Pons (tissue), 1 donor: ENCODE data around the gene NTRK3.

Source experiments
- DNase-seq: peaks from one replicate; pipeline ENCODE4 v3.0.0-alpha.2; 2016; ENCODE audit warnings: low spot score

The NTRK3 gene

GRCh38 chr15:88230823-88231222, 25.7 kb downstream of the NTRK3 start:
- no peak for DNase-seq

GRCh38 chr15:88225461-88225860, 31.1 kb downstream of the NTRK3 start:
- no peak for DNase-seq

- DNase-seq: no peak
These were observed 33.5 kb downstream of the NTRK3 start for GRCh38 chr15:88223084-88223483.

GRCh38 chr15:88221836-88222235, 34.7 kb downstream of the NTRK3 start:
- no peak for DNase-seq

GRCh38 chr15:88220443-88221335, 35.9 kb downstream of the NTRK3 start:
- no peak for DNase-seq

GRCh38 chr15:88219623-88220022, 36.9 kb downstream of the NTRK3 start:
- DNase-seq: no peak

- DNase-seq: peak; percentile 25
These were observed 37.9 kb downstream of the NTRK3 start for GRCh38 chr15:88218557-88219221.

- DNase-seq: no peak
These were observed 41.4 kb downstream of the NTRK3 start for GRCh38 chr15:88215066-88215648.

- no peak for DNase-seq
These were observed 47.4 kb downstream of the NTRK3 start for GRCh38 chr15:88209111-88209510.

- DNase-seq: no peak
These were observed 48.1 kb downstream of the NTRK3 start for GRCh38 chr15:88208396-88208795.

- DNase-seq: no peak
These were observed 49.0 kb downstream of the NTRK3 start for GRCh38 chr15:88207565-88207964.

- no peak for DNase-seq
These were observed 52.0 kb downstream of the NTRK3 start for GRCh38 chr15:88204584-88204983.

- DNase-seq: peak; percentile 25
These were observed 54.3 kb downstream of the NTRK3 start for GRCh38 chr15:88202231-88202630.

- DNase-seq: no peak
These were observed 55.3 kb downstream of the NTRK3 start for GRCh38 chr15:88201207-88201606.

- no peak for DNase-seq
These were observed 59.6 kb downstream of the NTRK3 start for GRCh38 chr15:88196961-88197360.

- no peak for DNase-seq
These were observed 62.4 kb downstream of the NTRK3 start for GRCh38 chr15:88194162-88194561.

- DNase-seq: no peak
These were observed 63.1 kb downstream of the NTRK3 start for GRCh38 chr15:88193415-88193814.

GRCh38 chr15:88191812-88192165, 64.8 kb downstream of the NTRK3 start:
- no peak for DNase-seq

- DNase-seq: no peak
These were observed 66.3 kb downstream of the NTRK3 start for GRCh38 chr15:88190232-88190631.

- no peak for DNase-seq
These were observed 68.2 kb downstream of the NTRK3 start for GRCh38 chr15:88188300-88188699.

GRCh38 chr15:88187195-88187594, 69.3 kb downstream of the NTRK3 start:
- peak; percentile 40 for DNase-seq

- peak; percentile 20 for DNase-seq
These were observed 71.0 kb downstream of the NTRK3 start for GRCh38 chr15:88185584-88185983.

- no peak for DNase-seq
These were observed 74.9 kb downstream of the NTRK3 start for GRCh38 chr15:88181613-88182012.
